GM12878 (cell line): Measurements from ENCODE around the gene RPS6KL1. TPM values are rescaled to one million over a fixed set of nuclear protein-coding genes. Genes with fewer than 3 reads are reported as not detected.

ENCODE experiments used
- ATAC-seq: fragments of 200-7000 bp; cut with Tn5 transposase; 3 replicates; pipeline ENCODE4 v1.9.1; 2020; ENCODE audit warnings: mild to moderate bottlenecking, moderate library complexity
- BruUV-seq: library from RNA; stranded (reverse); fragments of 400-500 nt; replicated peaks from 2 replicates; lab custom pipeline; 2021; lab: Mats Ljungman, UMichigan
- CTCF ChIA-PET: fragments of 300-600 bp; sonication (Branson Sonifier 250); formaldehyde crosslinking; extraction: SDS; loops from one replicate; lab custom pipeline; 2021; ENCODE audit warnings: inconsistent platforms; lab: Yijun Ruan, JAX
- POLR2A ChIA-PET: fragments of 350-600 bp; formaldehyde crosslinking; extraction: SDS; loops from one replicate; lab custom pipeline; 2021; ENCODE audit warnings: inconsistent platforms; lab: Charles Lee
- RAD21 ChIA-PET: fragments of 300-600 bp; sonication (Branson Sonifier 250); formaldehyde crosslinking; loops from one replicate; lab custom pipeline; 2023; ENCODE audit warnings: antibody characterized with exemption; ENCODE audit not compliant: unreplicated experiment; lab: Charles Lee
- SMC1A ChIA-PET: fragments of 300-600 bp; sonication (Branson Sonifier 250); formaldehyde crosslinking; loops from one replicate; lab custom pipeline; 2023; ENCODE audit not compliant: unreplicated experiment, uncharacterized antibody; lab: Charles Lee
- DNase-seq: peaks from one replicate; pipeline ENCODE4 v3.0.0-alpha.2; 2011; ENCODE audit warnings: low read depth, low spot score
- FAIRE-seq: peaks from 3 replicates; lab custom pipeline; 2011; peaks lifted over from hg19 to GRCh38; lab: Jason Lieb, UNC
- H2AFZ ChIP-seq: 2 replicates; pipeline ENCODE4 v1.6.0; 2011; ENCODE audit warnings: low read depth, low read length, control low read depth; ENCODE audit not compliant: control insufficient read depth
- H3K27ac ChIP-seq: 2 replicates; pipeline ENCODE4 v1.5.1; 2011; ENCODE audit warnings: control low read depth; ENCODE audit not compliant: control insufficient read depth, insufficient read depth
- H3K27me3 ChIP-seq, 2 experiments: replicated peaks in 1 of 2; 2 replicates each; pipeline versions ENCODE4 v1.6.0 to v1.6.1; 2011; ENCODE audit warnings: low read length in 1 of 2; ENCODE audit not compliant: control insufficient read depth in 2 of 2, insufficient read depth in 2 of 2
- H3K36me3 ChIP-seq, 2 experiments: 2 replicates each; pipeline ENCODE4 v1.5.1; 2011; ENCODE audit warnings: low read length in 1 of 2; ENCODE audit not compliant: control insufficient read depth in 2 of 2, insufficient read depth in 2 of 2
- H3K4me1 ChIP-seq: 2 replicates; pipeline ENCODE4 v1.6.1; 2011; ENCODE audit warnings: mild to moderate bottlenecking, low read length, moderate library complexity, mixed read lengths; ENCODE audit not compliant: control insufficient read depth, insufficient read depth
- H3K4me2 ChIP-seq: 2 replicates; pipeline ENCODE4 v1.6.0; 2011; ENCODE audit warnings: control low read depth; ENCODE audit not compliant: control insufficient read depth, insufficient read depth
- H3K4me3 ChIP-seq: fragments of 200-600 bp; sonication (generic); 2 replicates; pipeline ENCODE4 v1.5.1; 2016
- H3K79me2 ChIP-seq: 2 replicates; pipeline ENCODE4 v1.6.0; 2011; ENCODE audit warnings: low read length; ENCODE audit not compliant: control insufficient read depth, insufficient read depth
- H3K9ac ChIP-seq: 2 replicates; pipeline ENCODE4 v1.8.0; 2011; ENCODE audit warnings: low read length, control low read depth, mixed read lengths; ENCODE audit not compliant: control insufficient read depth, insufficient read depth
- H3K9me3 ChIP-seq: replicated peaks from 3 replicates; pipeline ENCODE4 v1.5.1; 2011; ENCODE audit warnings: mild to moderate bottlenecking, low read length; ENCODE audit not compliant: control insufficient read depth, insufficient read depth
- H4K20me1 ChIP-seq: 2 replicates; pipeline ENCODE4 v1.6.0; 2011; ENCODE audit not compliant: control insufficient read depth, insufficient read depth
- HCFC1 ChIP-seq: fragments of 150-350 bp; IDR thresholded peaks from 2 replicates; pipeline ENCODE4 v1.6.1; 2014; ENCODE audit warnings: low read length
- NKRF ChIP-seq: fragments of 450-650 bp; conservative IDR thresholded peaks from 2 replicates; pipeline ENCODE4 v1.6.1; 2017; ENCODE audit warnings: mild to moderate bottlenecking, moderate library complexity
- NR2C2 ChIP-seq: IDR thresholded peaks from 2 replicates; pipeline ENCODE4 v1.6.1; 2011; ENCODE audit warnings: borderline replicate concordance, low read depth; ENCODE audit not compliant: control insufficient read depth, insufficient read length
- PKNOX1 ChIP-seq: fragments of 450-650 bp; IDR thresholded peaks from 2 replicates; pipeline ENCODE4 v1.6.1; 2016; ENCODE audit warnings: mild to moderate bottlenecking
- STAT1 ChIP-seq: fragments of 450-650 bp; conservative IDR thresholded peaks from 2 replicates; pipeline ENCODE4 v1.6.1; 2014; ENCODE audit warnings: antibody characterized with exemption, mild to moderate bottlenecking
- TCF12 ChIP-seq: IDR thresholded peaks from 2 replicates; pipeline ENCODE4 v1.6.1; 2011; ENCODE audit warnings: low read depth, mild to moderate bottlenecking, low read length
- USF1 ChIP-seq: IDR thresholded peaks from 2 replicates; pipeline ENCODE4 v1.6.1; 2011; ENCODE audit warnings: borderline replicate concordance, low read depth, mild to moderate bottlenecking, moderate library complexity, mixed read lengths, low read length; ENCODE audit not compliant: insufficient read depth; ENCODE audit errors: extremely low read length
- YBX1 ChIP-seq: fragments of 450-650 bp; IDR thresholded peaks from 2 replicates; pipeline ENCODE4 v1.6.1; 2016; ENCODE audit warnings: antibody characterized with exemption
- ZNF217 ChIP-seq: fragments of 450-650 bp; IDR thresholded peaks from 2 replicates; pipeline ENCODE4 v1.6.1; 2017; ENCODE audit warnings: antibody characterized with exemption, mild to moderate bottlenecking
- WGBS: methylation state at CpG from one replicate; pipeline ENCODE4 v1.1.6; 2016; ENCODE audit warnings: low lambda C conversion rate; ENCODE audit not compliant: insufficient replicate concordance, insufficient coverage; ENCODE audit errors: missing lambda C conversion rate; 5-methylcytosine and 5-hydroxymethylcytosine counted together
- in situ Hi-C: fragments of 300-500 bp; cut with MboI; formaldehyde crosslinking; loops from 9 replicates; pipeline ENCODE4 v1.14.3; 2018; ENCODE audit warnings: mixed read lengths
- intact Hi-C: fragments of 100-400 bp; cut with micrococcal nuclease; formaldehyde crosslinking; loops from one replicate; pipeline ENCODE4 v1.14.2; 2022; ENCODE audit not compliant: unreplicated experiment
- polyA plus RNA-seq, 11 experiments: library from polyadenylated mRNA; depleted of rRNA in 4 of 11; unstranded in 6 of 11; stranded (reverse) in 5 of 11; fragments of >200 nt; fragmentation: Nextera tagmentation in 4 of 11; fragmentation: Illumina TruSeq in 1 of 11; extraction: Ambion mirVana in 4 of 11; extraction: Trizol in 1 of 11; gene quantifications; 1 replicate in 1 of 11; 2 replicates in 10 of 11; pipeline versions ENCODE4 v1.2.1 to v1.2.3, GENCODE V29; 2011 to 2016; ENCODE audit warnings: inconsistent platforms in 2 of 11, missing spikeins in 2 of 11, low read depth in 1 of 11
- total RNA-seq, 4 experiments: library from RNA; depleted of rRNA in 3 of 4; stranded (reverse); fragments of >200 nt in 3 of 4; fragmentation: Illumina TruSeq in 1 of 4; extraction: Trizol in 1 of 4; gene quantifications; 2 replicates each; pipeline versions ENCODE4 v1.2.1 to v1.2.3, GENCODE V29; 2013 to 2021
- TF ChIP-seq, protein P1 (sequence below): fragments of 450-650 bp; formaldehyde crosslinking; IDR thresholded peaks from 2 replicates; pipeline ENCODE4 v1.5.0; 2022; ENCODE audit warnings: mild to moderate bottlenecking, missing genetic modification characterization

Gene RPS6KL1
- total and polyA plus RNA-seq, 10 of the 15 experiments (the other 5 are each of a cell fraction or from before 2014, with no cell fraction given), result 0.04 to 4.2 (median 2.0) TPM

- H3K9ac ChIP-seq, result no peak overlapping the region
- no peak overlapping the region for H3K27ac ChIP-seq
- no peaks in the 10 kb centered on the region for H3K27me3 ChIP-seq
- DNase-seq (no peak), ATAC-seq (no peak), FAIRE-seq (no peak)
- ChIA-PET SMC1A (interaction anchor here (1.0 kb wide), 1 partner anchor 628 kb away, joined by 3 read pairs; no protein-coding TSS in a partner anchor), CTCF (interaction anchor here (1.0 to 1.2 kb wide), 2 partner anchors 75 to 153 kb away, joined by 3 to 4 read pairs; no protein-coding TSS in a partner anchor), RAD21 (no interaction called here), POLR2A (interaction anchor here (0.5 to 0.6 kb wide), 2 partner anchors 157 to 360 kb away, joined by 3 read pairs; no protein-coding TSS in a partner anchor)
- in situ Hi-C loops (no loop called here), intact Hi-C loops (no loop called here)
- H3K9me3 ChIP-seq, result no peaks in the 10 kb centered on the region; the same call in 2 of the 3 replicates
- no peaks in the 10 kb centered on the region for H3K36me3 ChIP-seq
- no peak overlapping the region for H3K4me3 ChIP-seq
- 73% methylated on average over 9 of the region's 9 CpGs for WGBS
- no peak for TF ChIP-seq TCF12
- no peak for TF ChIP-seq USF1
- TF ChIP-seq PKNOX1, result no peak
- no peak for TF ChIP-seq ZNF217
- TF ChIP-seq NKRF, result no peak
- no peak for TF ChIP-seq HCFC1
- TF ChIP-seq, protein P1, sequence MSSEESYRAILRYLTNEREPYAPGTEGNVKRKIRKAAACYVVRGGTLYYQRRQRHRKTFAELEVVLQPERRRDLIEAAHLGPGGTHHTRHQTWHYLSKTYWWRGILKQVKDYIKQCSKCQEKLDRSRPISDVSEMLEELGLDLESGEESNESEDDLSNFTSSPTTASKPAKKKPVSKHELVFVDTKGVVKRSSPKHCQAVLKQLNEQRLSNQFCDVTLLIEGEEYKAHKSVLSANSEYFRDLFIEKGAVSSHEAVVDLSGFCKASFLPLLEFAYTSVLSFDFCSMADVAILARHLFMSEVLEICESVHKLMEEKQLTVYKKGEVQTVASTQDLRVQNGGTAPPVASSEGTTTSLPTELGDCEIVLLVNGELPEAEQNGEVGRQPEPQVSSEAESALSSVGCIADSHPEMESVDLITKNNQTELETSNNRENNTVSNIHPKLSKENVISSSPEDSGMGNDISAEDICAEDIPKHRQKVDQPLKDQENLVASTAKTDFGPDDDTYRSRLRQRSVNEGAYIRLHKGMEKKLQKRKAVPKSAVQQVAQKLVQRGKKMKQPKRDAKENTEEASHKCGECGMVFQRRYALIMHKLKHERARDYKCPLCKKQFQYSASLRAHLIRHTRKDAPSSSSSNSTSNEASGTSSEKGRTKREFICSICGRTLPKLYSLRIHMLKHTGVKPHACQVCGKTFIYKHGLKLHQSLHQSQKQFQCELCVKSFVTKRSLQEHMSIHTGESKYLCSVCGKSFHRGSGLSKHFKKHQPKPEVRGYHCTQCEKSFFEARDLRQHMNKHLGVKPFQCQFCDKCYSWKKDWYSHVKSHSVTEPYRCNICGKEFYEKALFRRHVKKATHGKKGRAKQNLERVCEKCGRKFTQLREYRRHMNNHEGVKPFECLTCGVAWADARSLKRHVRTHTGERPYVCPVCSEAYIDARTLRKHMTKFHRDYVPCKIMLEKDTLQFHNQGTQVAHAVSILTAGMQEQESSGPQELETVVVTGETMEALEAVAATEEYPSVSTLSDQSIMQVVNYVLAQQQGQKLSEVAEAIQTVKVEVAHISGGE (CRISPR knock-in tag), result no peak
- no peak for TF ChIP-seq STAT1
- no peak for TF ChIP-seq YBX1
- no peak for TF ChIP-seq NR2C2
- H2AFZ ChIP-seq, result peak overlapping the region; percentile 16; the same call in 1 of the 2 replicates
- no peaks in the 10 kb centered on the region for H3K79me2 ChIP-seq
- H3K4me2 ChIP-seq, result no peak overlapping the region
- no TSS peak for BruUV-seq
- H3K4me1 ChIP-seq, result peaks cover 25% of the 10 kb centered on the region
- no peaks in the 10 kb centered on the region for H4K20me1 ChIP-seq
Observed at GRCh38 chr14:74935360-74935680, 12.3 kb upstream of the RPS6KL1 start.
